Kidney (tissue), 14 donors: Measurements from ENCODE around the gene TSC22D4. TPM values are rescaled to one million over a fixed set of nuclear protein-coding genes. Genes with fewer than 3 reads are reported as not detected.

Experiments
- DNase-seq, 5 donors: peaks; one replicate each; pipeline ENCODE4 v3.0.0-alpha.2; 2013 to 2020
- FAIRE-seq: peaks from 2 replicates; lab custom pipeline; 2012; peaks lifted over from hg19 to GRCh38; lab: Jason Lieb, UNC
- H3K27ac ChIP-seq, 2 donors: one replicate each; pipeline ENCODE4 v1.7.0; 2013; ENCODE audit warnings: low read depth in 2 of 2, low read length in 2 of 2, inconsistent platforms in 1 of 2
- H3K27me3 ChIP-seq: one replicate; pipeline ENCODE4 v1.7.1; 2013; ENCODE audit warnings: low read length, inconsistent platforms; ENCODE audit not compliant: control insufficient read depth, insufficient read depth
- H3K36me3 ChIP-seq, 3 donors: one replicate each; pipeline versions ENCODE4 v1.7.0 to v1.7.1; 2013; ENCODE audit warnings: low read length in 3 of 3, control low read depth in 1 of 3, inconsistent platforms in 1 of 3; ENCODE audit not compliant: insufficient read depth in 3 of 3, control insufficient read depth in 2 of 3
- H3K4me1 ChIP-seq, 3 donors: one replicate each; pipeline versions ENCODE4 v1.7.0 to v1.7.1; 2013; ENCODE audit warnings: low read length in 3 of 3, inconsistent platforms in 1 of 3, low read depth in 1 of 3; ENCODE audit not compliant: control insufficient read depth in 2 of 3, insufficient read depth in 2 of 3
- H3K4me3 ChIP-seq, 3 donors: one replicate each; pipeline versions ENCODE4 v1.7.0 to v1.8.1; 2013; ENCODE audit warnings: low read length in 3 of 3, control low read depth in 1 of 3, inconsistent platforms in 1 of 3
- H3K9ac ChIP-seq, 3 donors: one replicate each; pipeline versions ENCODE4 v1.7.0 to v1.7.1; 2013; ENCODE audit warnings: low read length in 3 of 3, control low read depth in 1 of 3, inconsistent platforms in 1 of 3
- H3K9me3 ChIP-seq, 3 donors: one replicate each; pipeline versions ENCODE4 v1.7.0 to v1.7.1; 2013; ENCODE audit warnings: low read length in 3 of 3, control low read depth in 1 of 3, inconsistent platforms in 1 of 3; ENCODE audit not compliant: control insufficient read depth in 2 of 3, insufficient read depth in 1 of 3
- intact Hi-C: fragments of 100-400 bp; cut with DNase I; formaldehyde crosslinking; loops from one replicate; pipeline ENCODE4 v1.11.1; 2022
- polyA plus RNA-seq: library from polyadenylated mRNA; stranded (reverse); fragments of 350-450 nt; fragmentation: Illumina TruSeq; extraction: RNeasy Lipid Tissue Mini Kit (QIAGEN cat#74804); gene quantifications from one replicate; pipeline ENCODE4 v1.2.3, GENCODE V29; 2014; ENCODE audit warnings: low read depth, low replicate concordance; ENCODE audit not compliant: insufficient read depth
- total RNA-seq: library from RNA; stranded (reverse); fragmentation: NEBNext Ultra II Directional; extraction: Animal tissue kit (Norgen Biotek cat#: 25700); gene quantifications from one replicate; pipeline ENCODE4 v1.2.1, GENCODE V29; 2021
- TF ChIP-seq, protein P1 (sequence below): IDR thresholded peaks from 3 replicates; pipeline ENCODE4 v1.5.1; 2012; ENCODE audit warnings: mild to moderate bottlenecking, moderate library complexity, borderline replicate concordance; ENCODE audit not compliant: insufficient read depth; ENCODE audit errors: extremely low read depth
- donor health status: control.
- donor health status: control.
- donor health status: control.
- donor health status: control.
- donor health status: control.
- donor health status: DM: yes; HTN: yes; CAD: no.
- donor health status: Normal renal cell carcinoma (clear cell type).

TSC22D4 gene
- total and polyA plus RNA-seq, 2 donors from 2014 or later = 61.5 to 67.0 TPM

DNA sequence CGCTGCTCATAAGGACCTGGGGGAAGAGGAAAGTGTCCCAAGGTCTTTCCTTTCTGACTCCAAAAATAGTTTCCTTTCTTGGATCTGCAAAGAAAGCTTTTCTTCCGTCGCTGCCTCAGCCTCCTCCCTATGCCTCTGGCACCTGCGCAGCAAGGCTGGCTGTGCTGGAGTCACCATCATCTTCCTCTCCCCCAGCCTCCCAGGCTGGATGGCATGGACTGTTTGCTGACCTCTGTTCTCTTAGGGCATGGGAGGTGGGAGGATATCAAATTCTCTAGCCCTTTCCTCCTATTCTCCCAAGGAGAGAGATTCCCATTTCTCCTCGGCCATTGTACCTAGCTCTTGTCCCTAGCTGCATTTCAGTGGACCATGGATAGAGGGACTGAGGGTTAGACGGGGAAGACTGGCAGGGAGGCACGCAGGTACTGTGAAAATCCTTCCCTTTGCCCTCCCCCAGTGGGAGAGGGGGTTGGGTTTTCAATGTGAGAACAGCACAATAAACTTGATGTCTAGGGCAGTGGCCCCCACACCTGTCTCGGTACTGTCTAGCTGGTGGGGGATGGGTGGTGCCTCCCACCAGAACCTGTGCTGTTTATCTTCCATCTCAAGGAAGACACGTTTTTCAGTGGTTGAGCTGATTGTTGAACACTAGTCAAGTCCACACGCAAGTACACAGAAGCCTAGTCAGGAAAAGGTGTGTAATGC is 45.3 kb downstream of the TSC22D4 start:
- FAIRE-seq (no peak), DNase-seq (no peak)
- Histone ChIP-seq H3K27me3 (no peaks in the 10 kb centered on the region), H3K4me1 (peaks cover 0 to 34% (median 20%) of the 10 kb centered on the region in 3 donors), H3K9me3 (no peaks in the 10 kb centered on the region), H3K27ac (peak overlapping the region in 1 of 2 donors; percentile 37), H3K9ac (peak overlapping the region in 1 of 3 donors; percentile 56), H3K36me3 (peaks cover 5 to 20% (median 9%) of the 10 kb centered on the region in 3 donors), H3K4me3 (no peak overlapping the region)
- TF ChIP-seq, protein P1, sequence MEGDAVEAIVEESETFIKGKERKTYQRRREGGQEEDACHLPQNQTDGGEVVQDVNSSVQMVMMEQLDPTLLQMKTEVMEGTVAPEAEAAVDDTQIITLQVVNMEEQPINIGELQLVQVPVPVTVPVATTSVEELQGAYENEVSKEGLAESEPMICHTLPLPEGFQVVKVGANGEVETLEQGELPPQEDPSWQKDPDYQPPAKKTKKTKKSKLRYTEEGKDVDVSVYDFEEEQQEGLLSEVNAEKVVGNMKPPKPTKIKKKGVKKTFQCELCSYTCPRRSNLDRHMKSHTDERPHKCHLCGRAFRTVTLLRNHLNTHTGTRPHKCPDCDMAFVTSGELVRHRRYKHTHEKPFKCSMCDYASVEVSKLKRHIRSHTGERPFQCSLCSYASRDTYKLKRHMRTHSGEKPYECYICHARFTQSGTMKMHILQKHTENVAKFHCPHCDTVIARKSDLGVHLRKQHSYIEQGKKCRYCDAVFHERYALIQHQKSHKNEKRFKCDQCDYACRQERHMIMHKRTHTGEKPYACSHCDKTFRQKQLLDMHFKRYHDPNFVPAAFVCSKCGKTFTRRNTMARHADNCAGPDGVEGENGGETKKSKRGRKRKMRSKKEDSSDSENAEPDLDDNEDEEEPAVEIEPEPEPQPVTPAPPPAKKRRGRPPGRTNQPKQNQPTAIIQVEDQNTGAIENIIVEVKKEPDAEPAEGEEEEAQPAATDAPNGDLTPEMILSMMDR = no peak
- intact Hi-C loops = no loop called here

DNA sequence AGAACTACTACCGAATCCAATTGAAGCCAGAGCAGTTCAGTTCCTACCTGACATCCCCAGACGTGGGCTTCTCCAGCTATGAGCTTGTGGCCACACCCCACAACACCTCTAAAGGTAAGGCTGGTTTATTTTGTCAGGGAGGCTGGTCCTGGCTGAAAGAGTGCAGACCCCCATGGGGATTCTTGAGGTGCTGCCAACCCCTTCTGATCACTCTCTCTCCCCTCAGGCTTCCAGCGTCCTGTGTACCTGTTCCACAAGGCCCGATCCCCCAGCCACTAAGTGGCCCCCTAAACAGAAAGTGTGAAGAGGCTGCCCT is 45.8 kb downstream of the TSC22D4 start:
- Histone ChIP-seq H3K4me1 (peaks cover 0 to 34% (median 20%) of the 10 kb centered on the region in 3 donors), H3K9ac (peak overlapping the region in 1 of 3 donors; percentile 56), H3K9me3 (no peaks in the 10 kb centered on the region), H3K27ac (no peak overlapping the region), H3K36me3 (peaks cover 5 to 20% (median 9%) of the 10 kb centered on the region in 3 donors), H3K27me3 (no peaks in the 10 kb centered on the region), H3K4me3 (no peak overlapping the region)
- FAIRE-seq (no peak), DNase-seq (no peak)
- intact Hi-C loops = no loop called here
- TF ChIP-seq, protein P1 = no peak

DNA sequence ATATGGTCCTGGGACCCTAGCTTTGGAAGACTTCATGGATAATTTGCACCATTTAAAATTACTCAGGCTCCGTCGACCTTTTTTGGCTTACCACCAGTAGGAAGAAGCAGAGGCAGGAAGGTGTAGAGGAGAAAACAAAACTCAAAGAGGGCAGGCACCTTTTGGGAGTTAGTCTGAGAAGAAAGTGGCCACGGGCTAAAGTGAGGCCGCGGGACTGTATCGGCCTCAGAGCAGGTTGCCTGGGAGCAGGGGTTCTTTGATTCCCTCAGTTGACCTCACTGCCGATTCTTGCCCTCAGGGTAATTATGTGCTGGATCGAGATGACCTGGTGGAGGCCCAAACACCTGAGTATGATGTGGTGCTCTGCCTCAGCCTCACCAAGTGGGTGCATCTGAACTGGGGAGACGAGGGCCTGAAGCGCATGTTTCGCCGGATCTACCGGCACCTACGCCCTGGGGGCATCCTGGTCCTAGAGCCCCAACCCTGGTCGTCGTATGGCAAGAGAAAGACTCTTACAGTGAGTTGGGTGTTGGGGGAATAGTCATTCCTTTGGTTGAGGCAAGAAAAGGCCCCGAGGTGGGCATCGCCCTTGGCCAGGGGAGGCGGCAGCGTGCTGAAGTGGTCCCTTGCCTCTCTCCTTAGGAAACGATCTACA is 46.3 kb downstream of the TSC22D4 start:
- H3K4me3 ChIP-seq = no peak overlapping the region
- peak overlapping the region in 1 of 3 donors; percentile 56 for H3K9ac ChIP-seq
- peaks cover 5 to 20% (median 9%) of the 10 kb centered on the region in 3 donors for H3K36me3 ChIP-seq
- no peak overlapping the region for H3K27ac ChIP-seq
- no peak for DNase-seq
- no peaks in the 10 kb centered on the region for H3K9me3 ChIP-seq
- FAIRE-seq = no peak
- no peaks in the 10 kb centered on the region for H3K27me3 ChIP-seq
- H3K4me1 ChIP-seq = peaks cover 0 to 34% (median 20%) of the 10 kb centered on the region in 3 donors
- TF ChIP-seq, protein P1 = no peak
- intact Hi-C loops = no loop called here
